Activated CD4-positive, alpha-beta T cell treated with anti-CD3 and anti-CD28 coated beads, Interleukin-2, amount 50 U/mL, for 24 hours (primary cell): ENCODE measurements around the gene GOLGA5.
A peak's percentile ranks its signal among the peaks of the same experiment; 100 is the strongest.
"Not testable (repeated sequence)": the region's sequence is repeated elsewhere in the genome, so short reads cannot be mapped to it uniquely, and the experiment has no call there.

Experiments
- DNase-seq, 2 donors: peaks; one replicate each; pipeline ENCODE4 v3.0.0-alpha.2; 2020; ENCODE audit warnings: low read depth in 1 of 2, low spot score in 1 of 2

GOLGA5 gene

GRCh38 chr14:92793709-92794546 lies at the start of gene GOLGA5:
Gene GOLGA5, plus strand, starts transcription at chr14:92794305. Its CDS starts 3,133 bp downstream, at chr14:92797438.
- DNase-seq: peak; percentile 97 to 98

GRCh38 chr14:92747701-92748258 lies 46.3 kb upstream of the GOLGA5 start:
- no peak for DNase-seq

DNA sequence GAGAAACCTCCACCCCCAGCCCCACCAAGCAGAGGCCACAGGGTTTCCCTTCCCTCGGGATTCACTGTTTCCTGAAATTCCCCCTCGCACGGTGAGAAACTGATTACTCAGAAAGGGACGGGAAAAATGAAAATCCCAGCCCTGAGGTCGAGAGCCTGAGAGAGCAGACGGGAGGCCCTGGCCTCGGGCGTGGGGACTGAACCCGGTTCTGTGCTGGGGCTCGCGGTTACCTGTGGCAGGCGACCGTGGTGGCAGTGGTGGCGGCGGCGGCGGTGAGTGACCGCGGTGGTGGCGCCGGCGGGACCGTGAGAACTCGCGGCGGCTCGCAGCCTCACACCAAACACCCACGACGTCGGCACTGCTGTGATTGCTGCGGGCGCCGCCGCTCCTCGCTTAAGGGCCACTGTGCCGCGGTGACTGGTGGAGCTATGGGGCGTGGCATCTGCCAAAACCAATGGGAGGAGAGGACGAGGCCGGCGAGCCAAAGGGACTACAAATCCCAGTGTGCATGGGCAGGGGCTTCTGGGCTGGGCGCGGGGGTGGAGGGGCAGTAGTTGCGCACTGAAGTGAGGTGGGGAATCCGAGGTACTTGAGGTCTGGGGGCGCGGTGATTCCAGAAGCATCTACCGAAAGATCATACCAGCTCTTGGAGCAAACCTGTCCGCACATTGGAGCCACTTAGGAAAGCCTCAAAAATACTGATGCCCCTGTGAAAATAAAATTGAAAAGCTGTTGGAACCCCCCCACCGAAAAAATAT lies 45.7 kb upstream of the GOLGA5 start, which contains the start of gene LGMN:
LGMN (minus strand) TSS at position 369 of the 758 bp plus-strand sequence. CDS start 15,841 bp downstream, outside the sequence.
- DNase-seq: peak; percentile 53 to 72

- DNase-seq: not testable (repeated sequence)
These were observed 43.8 kb upstream of the GOLGA5 start for GRCh38 chr14:92750222-92750728.

DNA sequence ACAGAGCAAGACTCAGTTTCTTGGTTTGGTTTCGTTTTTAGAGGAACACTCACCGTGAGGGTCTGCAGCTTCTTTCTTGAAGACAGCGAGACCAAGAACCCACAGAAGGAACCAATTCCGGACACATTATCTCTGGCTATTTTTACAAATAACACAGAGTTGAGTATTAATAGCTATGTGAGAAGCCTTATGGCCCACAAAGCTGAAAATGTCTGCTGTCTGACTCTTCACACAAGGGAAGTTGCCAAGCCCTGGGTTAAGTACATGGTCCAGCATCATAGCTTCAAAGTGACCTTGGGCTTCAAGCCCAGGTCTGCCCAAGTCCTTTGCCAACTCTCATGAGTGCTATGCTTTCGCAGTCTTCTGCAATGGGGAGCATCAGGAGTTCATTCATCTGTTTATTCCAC lies 43.1 kb upstream of the GOLGA5 start:
- no peak for DNase-seq

DNA sequence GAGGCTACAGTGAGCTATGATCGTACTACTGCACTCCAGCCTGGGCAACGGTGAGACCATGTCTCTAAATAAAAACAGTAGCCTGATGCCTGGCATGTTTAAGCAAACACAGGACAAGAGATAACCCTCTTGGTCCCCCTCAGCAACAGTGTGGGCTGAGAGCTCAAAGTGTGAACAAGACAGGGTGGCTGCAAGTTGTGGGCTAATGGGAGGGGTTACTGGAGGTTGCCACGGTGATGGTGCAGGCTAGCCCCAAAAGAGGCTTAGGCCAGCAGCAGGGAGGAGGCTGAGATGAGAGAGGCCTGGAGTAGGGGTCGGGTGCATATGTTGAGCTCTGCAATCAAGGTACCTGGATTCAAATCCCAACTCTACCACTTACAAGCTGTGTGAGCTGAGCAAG lies 42.3 kb upstream of the GOLGA5 start:
- no peak for DNase-seq

- DNase-seq: no peak
These were observed 40.9 kb upstream of the GOLGA5 start for GRCh38 chr14:92753250-92753649.

DNA sequence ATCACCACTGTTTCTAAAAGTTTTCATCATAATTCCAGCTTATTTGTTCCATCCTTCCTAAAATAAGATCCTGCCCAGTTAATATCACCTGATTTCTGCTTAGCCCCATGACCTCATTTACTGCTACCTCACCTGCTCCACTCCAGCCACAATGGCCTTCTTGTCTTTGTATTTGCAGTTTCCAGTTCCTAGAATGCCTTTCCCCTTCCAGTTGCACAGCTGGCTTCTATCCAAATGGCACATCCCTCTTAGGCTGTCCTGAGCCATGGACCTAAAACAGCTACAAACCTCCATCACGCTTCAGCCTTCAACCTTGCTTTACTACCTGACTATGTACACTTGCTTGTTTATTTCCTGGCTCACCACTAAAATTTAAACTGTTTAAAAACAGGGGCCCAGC lies 39.1 kb upstream of the GOLGA5 start:
- DNase-seq: no peak

DNA sequence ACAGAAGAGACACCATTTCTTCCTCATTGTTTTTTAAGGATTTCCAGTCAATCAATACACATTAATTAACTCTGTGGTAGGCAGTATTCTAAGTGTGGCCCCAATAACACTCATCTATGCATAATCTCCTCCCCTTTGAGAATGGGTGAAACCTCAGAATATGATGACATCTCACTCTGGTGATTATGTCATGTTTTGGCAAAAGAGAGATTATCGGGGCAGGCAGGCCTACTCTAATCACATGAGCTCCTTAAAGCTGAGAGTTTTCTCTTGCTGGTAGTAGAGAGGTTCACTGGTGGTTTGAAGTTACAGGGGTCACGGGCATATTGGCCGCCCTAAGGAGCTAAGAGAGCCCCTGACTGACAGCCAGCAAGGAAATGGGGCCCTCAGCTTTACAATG lies 38.6 kb upstream of the GOLGA5 start:
- no peak for DNase-seq

GRCh38 chr14:92756446-92756845 lies 37.7 kb upstream of the GOLGA5 start:
- no peak for DNase-seq

DNA sequence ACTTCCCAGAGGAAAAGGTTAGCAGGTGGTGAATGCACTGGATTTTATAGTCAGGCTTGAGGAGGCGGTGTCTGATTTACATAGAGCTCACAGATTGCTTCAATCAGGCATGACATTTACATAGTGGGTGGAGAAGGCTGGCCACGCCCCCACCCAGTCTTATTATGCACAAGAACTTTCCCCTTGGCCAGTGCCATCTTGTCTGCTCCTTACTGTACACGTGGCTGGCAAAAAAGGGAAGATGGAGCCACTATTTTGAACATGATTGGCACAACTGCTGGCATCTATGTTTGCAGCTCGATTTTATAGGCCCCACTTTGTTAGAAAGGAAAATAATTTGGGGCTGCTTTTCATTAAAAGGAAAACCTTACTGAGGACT lies 34.8 kb upstream of the GOLGA5 start:
- DNase-seq: no peak

DNA sequence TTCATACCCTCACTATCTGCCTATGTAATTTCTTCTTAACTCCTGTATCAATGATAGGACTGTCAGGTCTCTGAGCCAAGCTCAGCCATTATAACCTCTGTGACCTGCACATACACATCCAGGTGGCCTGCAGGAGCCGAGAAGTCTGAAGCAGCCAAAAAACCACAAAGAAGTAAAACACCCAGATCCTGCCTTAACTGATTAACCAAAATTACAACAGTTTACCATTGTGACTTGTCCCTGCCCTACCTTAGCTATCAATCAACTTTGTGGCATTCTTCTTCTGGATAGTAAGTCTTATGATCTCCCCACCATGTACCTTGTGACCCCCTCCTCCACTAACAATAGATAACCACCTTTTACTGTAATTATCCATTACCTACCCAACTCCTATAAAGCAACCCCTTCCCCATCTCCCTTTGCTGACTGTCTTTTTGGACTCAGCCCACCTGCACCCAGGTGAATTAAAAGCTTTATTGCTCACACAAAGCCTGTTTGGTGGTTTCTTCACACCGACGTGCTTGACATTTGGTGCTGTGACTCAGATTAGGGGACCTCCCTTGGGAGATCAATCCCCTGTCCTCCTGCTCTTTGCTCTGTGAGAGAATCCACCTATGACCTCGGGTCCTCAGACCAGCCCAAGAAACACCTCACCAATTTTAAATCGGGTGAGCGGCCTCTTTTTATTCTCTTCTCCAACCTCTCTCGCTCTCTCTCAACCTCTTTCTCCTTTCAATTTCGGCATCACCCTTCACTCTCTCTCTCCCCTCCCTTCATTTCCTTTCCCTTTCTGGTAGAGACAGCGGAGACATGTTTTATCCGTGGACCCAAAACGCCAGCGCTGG lies 34.2 kb upstream of the GOLGA5 start:
- DNase-seq: no peak

GRCh38 chr14:92760524-92760805 lies 33.6 kb upstream of the GOLGA5 start:
- DNase-seq: no peak

DNA sequence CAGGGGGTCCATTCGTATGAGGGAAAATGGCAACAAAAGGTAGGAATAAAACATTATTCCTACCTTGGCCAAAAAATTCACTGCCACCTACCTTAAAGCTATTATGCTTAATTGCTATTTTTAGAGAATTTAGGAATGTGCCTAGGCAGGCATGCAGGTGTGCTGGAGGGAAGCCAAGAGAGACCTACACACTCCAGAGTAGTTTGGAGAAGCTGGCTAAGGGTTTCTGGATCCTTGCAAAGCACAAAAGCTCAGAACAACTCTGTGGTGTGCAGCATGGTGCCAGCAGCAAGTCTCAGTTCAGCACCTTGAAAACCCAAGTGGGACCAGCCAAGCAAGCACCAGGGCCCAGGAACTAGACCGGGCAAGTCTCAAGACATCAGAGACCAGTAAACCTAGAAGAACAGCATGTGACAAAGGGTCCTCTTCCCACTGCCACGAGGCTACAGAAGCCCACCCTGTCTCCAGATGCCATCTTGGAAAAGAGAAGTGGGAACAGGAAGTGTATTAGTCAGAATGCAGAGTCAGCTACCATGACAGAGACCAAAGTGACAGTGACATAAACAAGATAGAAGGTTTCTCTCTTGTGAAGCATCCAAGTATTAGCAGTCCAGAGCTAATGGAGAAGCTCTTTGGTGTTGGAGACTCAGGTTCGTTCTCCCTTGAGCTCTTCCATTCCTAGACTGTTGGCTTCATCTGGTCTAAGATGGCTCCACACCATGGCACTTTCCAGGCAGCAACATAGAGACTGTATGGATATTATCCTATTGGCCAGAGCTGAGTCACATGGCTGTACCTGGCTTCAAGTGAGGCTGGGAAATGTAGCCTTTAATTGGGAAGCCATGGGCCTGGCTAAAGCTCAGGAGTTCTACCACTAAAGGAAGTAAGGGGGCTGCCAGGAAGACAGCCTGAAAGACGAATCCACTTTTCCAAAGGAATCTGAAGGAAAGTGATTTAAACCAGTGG lies 30.2 kb upstream of the GOLGA5 start:
- not testable (repeated sequence) for DNase-seq

GRCh38 chr14:92768236-92768635 lies 25.9 kb upstream of the GOLGA5 start:
- DNase-seq: not testable (repeated sequence)

DNA sequence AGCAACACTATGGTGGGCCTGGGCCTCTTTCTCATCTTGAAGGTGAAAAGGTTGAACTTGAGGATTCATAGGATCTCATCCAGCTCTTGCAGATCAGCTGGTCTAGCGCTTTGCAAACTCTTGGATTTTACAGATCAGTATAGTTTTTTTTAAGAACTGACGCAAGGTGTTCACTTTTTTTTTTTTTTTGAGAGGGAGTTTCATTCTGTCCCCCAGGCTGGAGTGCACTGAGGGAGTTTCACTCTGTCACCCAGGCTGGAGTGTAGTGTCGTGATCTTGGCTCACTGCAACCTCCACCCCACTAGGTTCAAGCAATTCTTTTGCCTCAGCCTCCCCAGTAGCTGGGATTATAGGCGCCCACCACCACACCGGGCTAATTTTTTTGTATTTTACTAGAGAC lies 25.3 kb upstream of the GOLGA5 start:
- DNase-seq: no peak

- DNase-seq: no peak
These were observed 23.6 kb upstream of the GOLGA5 start for GRCh38 chr14:92770484-92770883.

DNA sequence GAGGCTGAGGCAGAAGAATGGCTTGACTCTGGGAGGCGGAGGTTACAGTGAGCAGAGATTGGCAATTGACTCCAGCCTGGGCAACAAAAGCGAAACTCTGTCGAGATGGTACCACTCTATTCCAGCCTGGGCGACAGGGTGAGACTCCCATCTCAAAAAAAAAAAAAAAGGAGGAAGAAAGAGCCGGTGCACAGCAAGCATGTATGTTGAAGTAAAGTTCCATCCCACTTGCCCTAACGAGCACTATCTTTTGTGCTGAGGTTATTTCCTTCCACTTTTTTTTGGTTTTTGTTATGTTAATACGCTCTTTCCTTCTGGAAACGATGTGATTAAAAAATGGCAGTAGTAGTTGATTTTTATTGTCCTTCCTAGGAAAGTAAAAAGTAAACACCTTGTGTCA lies 19.5 kb upstream of the GOLGA5 start:
- DNase-seq: no peak

GRCh38 chr14:92775292-92775691 lies 18.8 kb upstream of the GOLGA5 start:
- DNase-seq: not testable (repeated sequence)
